GM19452 (cell line): ENCODE measurements around the gene ADSS1.

ENCODE experiments used
- ATAC-seq: cut with Tn5 transposase; IDR thresholded peaks from one replicate; pipeline ENCODE4 v1.9.1; 2021; ENCODE audit not compliant: unreplicated experiment

ADSS1 gene

GRCh38 chr14:104779776-104780512 is 55.9 kb downstream of the ADSS1 start:
- ATAC-seq, result no peak

- no peak for ATAC-seq
Measured at GRCh38 chr14:104780513-104781030, 56.5 kb downstream of the ADSS1 start.

- ATAC-seq, result no peak
Measured at GRCh38 chr14:104781271-104782077, 57.4 kb downstream of the ADSS1 start.

GRCh38 chr14:104782086-104782807 is 58.2 kb downstream of the ADSS1 start:
- no peak for ATAC-seq

- ATAC-seq, result no peak
Measured at GRCh38 chr14:104782808-104783139, 58.7 kb downstream of the ADSS1 start.

- ATAC-seq, result no peak
Measured at GRCh38 chr14:104783484-104784217, 59.6 kb downstream of the ADSS1 start.

- no peak for ATAC-seq
Measured at GRCh38 chr14:104784218-104784568, 60.2 kb downstream of the ADSS1 start.

- ATAC-seq, result no peak
Measured at GRCh38 chr14:104784846-104785707, 61.0 kb downstream of the ADSS1 start.

- ATAC-seq, result no peak
Measured at GRCh38 chr14:104785708-104786080, 61.7 kb downstream of the ADSS1 start.

- no peak for ATAC-seq
Measured at GRCh38 chr14:104786091-104786586, 62.1 kb downstream of the ADSS1 start.

GRCh38 chr14:104786726-104787675 is 63.0 kb downstream of the ADSS1 start:
- no peak for ATAC-seq

GRCh38 chr14:104787736-104788135 is 63.7 kb downstream of the ADSS1 start:
- no peak for ATAC-seq

- ATAC-seq, result no peak
Measured at GRCh38 chr14:104788161-104788818, 64.3 kb downstream of the ADSS1 start.

- no peak for ATAC-seq
Measured at GRCh38 chr14:104788873-104789663, 65.0 kb downstream of the ADSS1 start.

- ATAC-seq, result no peak
Measured at GRCh38 chr14:104789752-104790743, 66.0 kb downstream of the ADSS1 start.

GRCh38 chr14:104791425-104791824 is 67.4 kb downstream of the ADSS1 start:
- ATAC-seq, result no peak
